B cell (primary cell): Measurements from ENCODE around the gene LIG3.

Experiments used
- CTCF ChIP-seq: fragments of 200-600 bp; IDR thresholded peaks from one replicate; pipeline ENCODE4 v1.8.0; 2022; ENCODE audit warnings: antibody characterized with exemption, mild to moderate bottlenecking
- EZH2 ChIP-seq: IDR thresholded peaks from 2 replicates; pipeline ENCODE4 v1.6.1; 2012; ENCODE audit warnings: borderline replicate concordance, low read depth, mild to moderate bottlenecking, moderate library complexity, low read length; ENCODE audit not compliant: insufficient read depth, poor library complexity, severe bottlenecking

GRCh38 chr17:35051579-35052240 is 71.4 kb downstream of the LIG3 start:
- TF ChIP-seq CTCF (no peak), EZH2 (no peak)
